Fibroblast of mammary gland (primary cell): ENCODE data around the gene SLC35F3.

Source experiments
- DNase-seq: peaks from one replicate; pipeline ENCODE4 v3.0.0-alpha.2; 2010; ENCODE audit warnings: low read depth
- H3K4me3 ChIP-seq: 2 replicates; pipeline ENCODE4 v1.5.1; 2011; ENCODE audit warnings: low read depth, mild to moderate bottlenecking, low read length, moderate library complexity; ENCODE audit not compliant: control insufficient read depth
- TF ChIP-seq, protein P1 (sequence below): conservative IDR thresholded peaks from 2 replicates; pipeline ENCODE4 v1.5.1; 2011; ENCODE audit warnings: low read depth, low read length, inconsistent platforms; ENCODE audit not compliant: control insufficient read depth, insufficient read depth

SLC35F3 gene

DNA sequence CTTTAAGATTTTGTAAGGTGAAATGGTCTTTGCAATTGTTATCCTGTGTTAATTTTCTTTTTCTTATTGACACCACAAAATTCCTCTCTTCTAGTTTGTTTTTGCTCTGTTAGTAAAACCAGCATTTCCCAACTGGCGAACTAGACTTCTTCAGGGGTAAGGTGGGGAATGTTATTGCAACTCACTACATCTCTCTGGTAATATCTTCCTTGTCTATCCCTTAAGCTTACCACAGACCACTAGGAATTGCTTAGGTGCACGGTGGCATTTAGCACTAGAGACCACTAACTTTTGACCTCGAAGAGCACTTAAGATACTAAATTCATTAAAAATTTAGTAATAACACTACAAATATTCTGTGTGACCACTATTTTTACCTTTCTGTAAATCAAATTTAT lies 464.6 kb downstream of the SLC35F3 start:
- DNase-seq, result no peak
- TF ChIP-seq, protein P1, sequence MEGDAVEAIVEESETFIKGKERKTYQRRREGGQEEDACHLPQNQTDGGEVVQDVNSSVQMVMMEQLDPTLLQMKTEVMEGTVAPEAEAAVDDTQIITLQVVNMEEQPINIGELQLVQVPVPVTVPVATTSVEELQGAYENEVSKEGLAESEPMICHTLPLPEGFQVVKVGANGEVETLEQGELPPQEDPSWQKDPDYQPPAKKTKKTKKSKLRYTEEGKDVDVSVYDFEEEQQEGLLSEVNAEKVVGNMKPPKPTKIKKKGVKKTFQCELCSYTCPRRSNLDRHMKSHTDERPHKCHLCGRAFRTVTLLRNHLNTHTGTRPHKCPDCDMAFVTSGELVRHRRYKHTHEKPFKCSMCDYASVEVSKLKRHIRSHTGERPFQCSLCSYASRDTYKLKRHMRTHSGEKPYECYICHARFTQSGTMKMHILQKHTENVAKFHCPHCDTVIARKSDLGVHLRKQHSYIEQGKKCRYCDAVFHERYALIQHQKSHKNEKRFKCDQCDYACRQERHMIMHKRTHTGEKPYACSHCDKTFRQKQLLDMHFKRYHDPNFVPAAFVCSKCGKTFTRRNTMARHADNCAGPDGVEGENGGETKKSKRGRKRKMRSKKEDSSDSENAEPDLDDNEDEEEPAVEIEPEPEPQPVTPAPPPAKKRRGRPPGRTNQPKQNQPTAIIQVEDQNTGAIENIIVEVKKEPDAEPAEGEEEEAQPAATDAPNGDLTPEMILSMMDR, result no peak
- no peak overlapping the region for H3K4me3 ChIP-seq

DNA sequence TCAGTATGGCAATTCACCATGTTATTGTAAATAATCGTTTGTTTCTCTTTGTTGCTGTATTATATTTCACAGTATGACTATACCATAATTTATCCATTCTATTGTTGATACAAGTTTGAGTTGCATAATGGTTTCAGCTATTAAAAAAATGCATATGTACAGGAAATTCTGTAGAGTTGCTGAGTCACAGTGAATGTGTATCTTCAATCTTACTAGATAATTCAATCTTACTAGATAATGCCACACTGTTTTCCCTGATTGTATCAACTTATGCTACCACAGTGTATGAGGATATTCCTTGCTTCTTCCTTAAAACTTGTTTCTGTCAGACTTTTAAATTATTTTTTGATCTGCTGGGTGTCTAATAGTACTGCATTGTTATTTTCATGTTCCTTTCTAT lies 465.3 kb downstream of the SLC35F3 start:
- TF ChIP-seq, protein P1, result no peak
- DNase-seq, result peak; percentile 48
- H3K4me3 ChIP-seq, result no peak overlapping the region

DNA sequence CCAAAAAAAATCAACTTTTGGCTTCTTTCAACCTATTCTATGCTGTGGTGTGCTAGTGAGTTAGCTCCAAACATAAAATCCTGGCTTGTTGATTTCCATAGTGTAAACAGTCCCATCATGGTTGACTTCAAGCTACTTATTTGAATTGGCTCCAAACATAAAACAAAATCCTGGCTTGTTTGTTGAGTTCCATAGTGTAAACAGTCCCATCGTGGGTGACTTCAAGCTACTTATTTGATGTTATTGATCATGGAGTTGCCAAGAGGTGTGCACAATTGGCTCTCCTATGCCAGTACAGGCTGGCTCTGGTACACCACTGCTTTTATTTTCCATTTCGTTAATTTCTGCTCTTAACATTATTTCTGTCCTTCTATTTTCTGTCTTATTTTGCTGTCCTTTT lies 466.9 kb downstream of the SLC35F3 start:
- TF ChIP-seq, protein P1, result no peak
- no peak for DNase-seq
- no peak overlapping the region for H3K4me3 ChIP-seq

DNA sequence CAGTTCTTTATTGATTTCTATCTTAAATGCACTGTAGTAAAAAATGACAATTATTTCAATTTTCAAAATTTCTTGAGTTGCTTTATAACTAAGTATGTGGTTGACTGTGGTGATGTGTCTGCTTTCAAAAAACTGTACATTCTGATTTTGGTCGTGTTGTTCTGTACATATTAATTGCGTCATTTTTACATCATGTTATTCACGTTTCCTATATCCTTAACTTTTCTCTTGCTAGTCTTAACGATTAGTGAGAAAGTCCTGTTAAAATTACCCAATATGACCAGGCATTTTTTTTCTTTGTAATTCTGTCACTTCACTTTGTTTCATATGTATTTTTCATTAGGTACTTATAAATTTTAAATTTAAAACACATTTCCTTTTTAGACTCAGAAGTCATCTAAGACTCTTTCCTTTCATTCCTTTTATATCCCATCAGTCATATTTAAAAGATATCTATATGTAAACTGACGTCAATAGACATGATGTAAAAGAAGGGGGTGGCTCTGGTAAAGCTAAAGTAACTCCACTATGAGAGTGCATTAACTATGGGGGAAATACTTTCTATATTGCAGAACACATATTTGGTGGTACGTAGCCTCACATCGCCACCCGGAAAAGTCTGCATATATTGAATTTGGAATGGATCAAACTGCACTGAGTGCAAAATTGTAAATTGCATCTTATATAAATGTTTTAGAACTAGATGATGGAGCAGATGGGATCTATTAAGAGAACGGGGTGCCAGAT lies 467.7 kb downstream of the SLC35F3 start:
- TF ChIP-seq, protein P1, result no peak
- DNase-seq, result no peak
- peak overlapping the region; percentile 98 for H3K4me3 ChIP-seq

DNA sequence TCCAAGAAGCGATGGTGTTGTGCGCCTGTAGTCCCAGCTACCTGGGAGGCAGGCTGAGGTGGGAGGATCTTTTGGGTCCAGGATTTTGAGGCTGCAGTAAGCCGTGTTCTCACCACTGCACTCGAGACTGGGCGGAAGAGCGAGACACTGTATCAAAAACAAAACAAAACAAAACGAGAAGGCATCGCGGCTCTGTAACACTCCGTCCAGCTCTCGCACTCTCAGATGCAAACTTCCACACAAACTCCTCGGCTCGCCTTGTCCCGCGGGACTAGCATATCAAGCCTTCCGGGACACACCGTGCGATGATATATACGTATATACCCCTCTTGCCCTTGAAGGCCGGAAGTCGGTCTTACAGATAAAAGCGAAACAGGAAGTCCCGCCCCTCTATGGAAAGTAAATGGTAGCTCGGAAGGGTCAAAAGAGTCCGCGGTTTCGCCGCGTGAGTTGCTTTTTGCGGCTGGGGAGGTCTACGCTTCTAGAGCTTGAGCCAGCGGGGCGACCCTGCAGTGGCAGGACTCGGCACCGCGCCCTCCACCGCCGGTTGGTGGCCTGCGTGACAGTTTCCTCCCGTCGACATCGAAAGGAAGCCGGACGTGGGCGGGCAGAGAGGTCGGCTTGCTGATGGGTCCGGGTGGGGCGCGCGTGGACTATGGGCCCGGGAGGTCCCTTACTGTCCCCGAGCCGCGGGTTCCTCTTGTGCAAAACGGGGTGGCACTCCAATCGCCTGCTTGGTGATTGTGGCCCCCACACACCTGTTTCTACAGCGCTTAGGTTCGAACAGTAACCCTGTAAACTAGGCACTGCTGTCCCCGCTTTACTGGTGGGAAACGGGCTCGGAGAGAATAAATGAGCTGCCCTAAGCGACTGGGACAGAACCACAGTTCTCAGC lies 468.8 kb downstream of the SLC35F3 start, which contains the start of gene COA6:
COA6 (plus strand) TSS at position 393 of the 895 bp plus-strand sequence; CDS start at position 404, 11 bp downstream.
- H3K4me3 ChIP-seq, result peak within 1 kb of the TSS; percentile 98
- TF ChIP-seq, protein P1, result no peak
- DNase-seq, result peak; percentile 96

DNA sequence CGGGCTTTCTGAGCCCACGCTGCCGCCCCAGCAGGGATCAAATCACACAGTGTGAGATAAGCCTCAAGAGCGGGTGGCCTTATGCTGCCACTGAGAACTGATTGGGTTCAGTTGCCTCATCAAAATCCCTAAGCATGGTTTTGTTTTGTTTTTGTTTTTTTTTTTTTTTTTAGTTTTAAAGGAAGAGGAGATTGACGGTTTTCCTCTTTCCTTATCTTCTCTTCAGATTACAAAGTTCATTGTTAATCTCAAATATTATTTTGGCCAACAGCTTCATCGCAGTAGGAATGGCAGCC lies 469.4 kb downstream of the SLC35F3 start:
- H3K4me3 ChIP-seq, result peak overlapping the region; percentile 98
- TF ChIP-seq, protein P1, result no peak
- no peak for DNase-seq
